SK-N-SH (cell line): ENCODE measurements around the gene TM7SF3. TPM values are rescaled to one million over a fixed set of nuclear protein-coding genes. Genes with fewer than 3 reads are reported as not detected.

Experiments
- CTCF ChIA-PET: fragments of 300-600, 350-600 bp; formaldehyde crosslinking; extraction: SDS; loops from one replicate; lab custom pipeline; 2021; lab: Yijun Ruan, JAX
- POLR2A ChIA-PET: fragments of 350-600 bp; sonication (Branson Sonifier 250); formaldehyde crosslinking; extraction: SDS; loops from one replicate; lab custom pipeline; 2020; ENCODE audit warnings: antibody characterized with exemption, inconsistent platforms; lab: Yijun Ruan, JAX
- DNase-seq: peaks from one replicate; pipeline ENCODE4 v3.0.0; 2012
- H2AFZ ChIP-seq: fragments of 200-600 bp; sonication (generic); 2 replicates; pipeline ENCODE4 v1.8.1; 2016; ENCODE audit warnings: antibody characterized with exemption, mild to moderate bottlenecking, low read depth
- H3F3A ChIP-seq: fragments of 200-600 bp; sonication (generic); replicated peaks from 2 replicates; pipeline ENCODE3; 2016; ENCODE audit warnings: antibody characterized with exemption, mild to moderate bottlenecking; ENCODE audit not compliant: insufficient read depth
- H3K27ac ChIP-seq, 2 experiments: fragments of 200-500 bp in 1 of 2; fragments of 200-600 bp in 1 of 2; sonication (Bioruptor generic) in 1 of 2; sonication (generic), shearing (Covaris generic) in 1 of 2; 2 replicates each; pipeline versions ENCODE4 v1.5.1 to v1.6.1; 2014 to 2016; ENCODE audit warnings: low read depth in 2 of 2, inconsistent platforms in 1 of 2, low read length in 1 of 2, mild to moderate bottlenecking in 1 of 2, mixed read lengths in 1 of 2
- H3K27me3 ChIP-seq: fragments of 200-600 bp; sonication (generic), shearing (Covaris generic); 2 replicates; pipeline ENCODE4 v1.6.1; 2016; ENCODE audit warnings: mixed run types; ENCODE audit not compliant: insufficient read depth
- H3K36me3 ChIP-seq, 2 experiments: fragments of 200-500 bp in 1 of 2; fragments of 200-600 bp in 1 of 2; sonication (Bioruptor generic) in 1 of 2; sonication (generic) in 1 of 2; replicated peaks in 1 of 2; 2 replicates each; pipeline versions ENCODE3 to v1.5.1; 2014 to 2016; ENCODE audit warnings: low read length in 1 of 2, mild to moderate bottlenecking in 1 of 2; ENCODE audit not compliant: insufficient read depth in 2 of 2, control insufficient read depth in 1 of 2
- H3K4me1 ChIP-seq, 2 experiments: fragments of 200-500 bp in 1 of 2; fragments of 200-600 bp in 1 of 2; sonication (Bioruptor generic) in 1 of 2; sonication (generic), shearing (Covaris generic) in 1 of 2; 2 replicates each; pipeline versions ENCODE4 v1.5.1 to v1.6.1; 2014 to 2016; ENCODE audit warnings: low read depth in 1 of 2, low read length in 1 of 2, mixed run types in 1 of 2; ENCODE audit not compliant: insufficient read depth in 2 of 2, control insufficient read depth in 1 of 2
- H3K4me2 ChIP-seq: fragments of 200-600 bp; sonication (generic), shearing (Covaris generic); 2 replicates; pipeline ENCODE4 v1.6.1; 2017; ENCODE audit warnings: mixed run types
- H3K4me3 ChIP-seq, 2 experiments: fragments of 200-500 bp in 1 of 2; fragments of 200-600 bp in 1 of 2; sonication (Bioruptor generic) in 1 of 2; sonication (generic), shearing (Covaris generic) in 1 of 2; 2 replicates each; pipeline versions ENCODE4 v1.5.1 to v1.8.1; 2014 to 2016; ENCODE audit warnings: low read depth in 2 of 2, inconsistent platforms in 1 of 2, low read length in 1 of 2, mild to moderate bottlenecking in 1 of 2, mixed read lengths in 1 of 2, moderate library complexity in 1 of 2
- H3K79me2 ChIP-seq: fragments of 200-600 bp; sonication (generic); 2 replicates; pipeline ENCODE4 v1.8.1; 2017; ENCODE audit warnings: mild to moderate bottlenecking; ENCODE audit not compliant: insufficient read depth
- H3K9ac ChIP-seq: fragments of 200-600 bp; sonication (generic); 2 replicates; pipeline ENCODE4 v1.6.1; 2017; ENCODE audit warnings: mixed run types
- H3K9me2 ChIP-seq: fragments of 200-600 bp; sonication (generic); 2 replicates; pipeline ENCODE4 v1.6.1; 2017; ENCODE audit warnings: mixed run types
- H3K9me3 ChIP-seq: fragments of 200-600 bp; sonication (generic); 2 replicates; pipeline ENCODE4 v1.6.1; 2017; ENCODE audit warnings: mixed run types, mild to moderate bottlenecking, moderate library complexity
- H4K20me1 ChIP-seq: fragments of 200-600 bp; sonication (generic); 2 replicates; pipeline ENCODE4 v1.6.1; 2017; ENCODE audit warnings: mild to moderate bottlenecking, mixed run types; ENCODE audit not compliant: insufficient read depth
- ELF1 ChIP-seq: IDR thresholded peaks from 2 replicates; pipeline ENCODE4 v1.4.0; 2012
- EP300 ChIP-seq, 2 experiments: IDR thresholded peaks; 2 replicates each; pipeline versions ENCODE4 v1.4.0 to v1.6.1; 2012; ENCODE audit warnings: borderline replicate concordance in 1 of 2, low read depth in 1 of 2, low read length in 1 of 2
- EZH2phosphoT487 ChIP-seq: fragments of 200-600 bp; sonication (generic); IDR thresholded peaks from 2 replicates; pipeline ENCODE4 v1.6.1; 2017; ENCODE audit warnings: low read depth, mixed run types, mild to moderate bottlenecking, antibody characterized with exemption, moderate library complexity, borderline replicate concordance
- FOSL2 ChIP-seq: IDR thresholded peaks from 2 replicates; pipeline ENCODE4 v1.4.0; 2012; ENCODE audit warnings: low read depth, mild to moderate bottlenecking, moderate library complexity, borderline replicate concordance
- FOXJ3 ChIP-seq: sonication (generic); formaldehyde crosslinking; IDR thresholded peaks from 2 replicates; pipeline ENCODE4 v1.5.1; 2020; ENCODE audit warnings: mild to moderate bottlenecking, missing genetic modification reagents
- GABPA ChIP-seq: IDR thresholded peaks from 2 replicates; pipeline ENCODE4 v1.4.0; 2012; ENCODE audit warnings: low read depth, mild to moderate bottlenecking
- JUND ChIP-seq: IDR thresholded peaks from 2 replicates; pipeline ENCODE4 v1.4.0; 2012
- MEF2A ChIP-seq: IDR thresholded peaks from 2 replicates; pipeline ENCODE4 v1.4.0; 2012; ENCODE audit warnings: low read depth, borderline replicate concordance
- MXI1 ChIP-seq: IDR thresholded peaks from 2 replicates; pipeline ENCODE4 v1.6.1; 2012; ENCODE audit warnings: mild to moderate bottlenecking, low read depth, low read length, improper control_type of control experiment
- NFIC ChIP-seq: IDR thresholded peaks from 2 replicates; pipeline ENCODE4 v1.4.0; 2012; ENCODE audit warnings: borderline replicate concordance
- PBX3 ChIP-seq: IDR thresholded peaks from 2 replicates; pipeline ENCODE4; 2012
- POLR2AphosphoS5 ChIP-seq: IDR thresholded peaks from 2 replicates; pipeline ENCODE4 v1.6.1; 2012; ENCODE audit warnings: low read depth, low read length
- RAD21 ChIP-seq: IDR thresholded peaks from 2 replicates; pipeline ENCODE4 v1.6.1; 2012; ENCODE audit warnings: mild to moderate bottlenecking, low read length
- RCOR1 ChIP-seq: fragments of 150-350 bp; IDR thresholded peaks from 2 replicates; pipeline ENCODE4 v1.6.1; 2017; ENCODE audit warnings: antibody characterized with exemption, low read length
- SIN3A ChIP-seq: IDR thresholded peaks from 2 replicates; pipeline ENCODE4 v1.6.1; 2012; ENCODE audit warnings: low read depth, mild to moderate bottlenecking, low read length, moderate library complexity, borderline replicate concordance
- TAF1 ChIP-seq: IDR thresholded peaks from 2 replicates; pipeline ENCODE4 v1.6.1; 2012; ENCODE audit warnings: low read depth, mild to moderate bottlenecking, low read length, moderate library complexity, borderline replicate concordance
- TCF12 ChIP-seq: IDR thresholded peaks from 2 replicates; pipeline ENCODE4 v1.4.0; 2012
- TEAD4 ChIP-seq: IDR thresholded peaks from 2 replicates; pipeline ENCODE4 v1.4.0; 2012; ENCODE audit warnings: mild to moderate bottlenecking, borderline replicate concordance; ENCODE audit not compliant: insufficient read depth
- USF2 ChIP-seq: fragments of 150-350 bp; IDR thresholded peaks from 2 replicates; pipeline ENCODE4 v1.6.1; 2017; ENCODE audit warnings: antibody characterized with exemption, low read length, low read depth, borderline replicate concordance
- YY1 ChIP-seq: IDR thresholded peaks from 2 replicates; pipeline ENCODE4 v1.4.0; 2012; ENCODE audit warnings: low read depth, mild to moderate bottlenecking
- WGBS: methylation state at CpG from one replicate; pipeline ENCODE4 v1.1.6; 2017; ENCODE audit warnings: low lambda C conversion rate; 5-methylcytosine and 5-hydroxymethylcytosine counted together
- polyA plus RNA-seq, 3 experiments: library from polyadenylated mRNA; depleted of rRNA; stranded (reverse); fragments of >200 nt; gene quantifications; 2 replicates each; pipeline ENCODE4 v1.2.3, GENCODE V29; 2012

Gene TM7SF3
- polyA plus RNA-seq, 1 of the 3 experiments (the other 2 are of a cell fraction), result 72.1 TPM

GRCh38 chr12:26995706-26996105 lies 18.5 kb downstream of the TM7SF3 start:
- Histone ChIP-seq H3F3A (no peaks in the 10 kb centered on the region), H3K79me2 (no peaks in the 10 kb centered on the region), H2AFZ (no peak overlapping the region), H3K4me3 (no peak overlapping the region), H3K27me3 (no peaks in the 10 kb centered on the region), H4K20me1 (no peaks in the 10 kb centered on the region)
- TF ChIP-seq USF2, result no peak
- no peak for TF ChIP-seq ELF1
- no peak for TF ChIP-seq GABPA
- no peak for TF ChIP-seq FOXJ3 (CRISPR knock-in tag)
- TF ChIP-seq TEAD4, result no peak
- no peak for TF ChIP-seq JUND
- TF ChIP-seq SIN3A, result no peak
- TF ChIP-seq MXI1, result no peak
- no peak for TF ChIP-seq NFIC
- TF ChIP-seq PBX3, result no peak
- no peak for TF ChIP-seq RCOR1
- TF ChIP-seq, all 33 proteins: peak for 0
- POLR2A ChIA-PET, result no interaction called here
- Histone ChIP-seq H3K9ac (no peak overlapping the region), H3K27ac (no peak overlapping the region), H3K4me2 (no peak overlapping the region), H3K9me3 (no peaks in the 10 kb centered on the region), H3K4me1 (no peaks in the 10 kb centered on the region), H3K36me3 (peaks cover 31 to 47% of the 10 kb centered on the region in 2 experiments), H3K9me2 (no peaks in the 10 kb centered on the region)
- no peak for DNase-seq
- 91% methylated on average over 2 of the region's 2 CpGs for WGBS
- CTCF ChIA-PET, result no interaction called here

GRCh38 chr12:26994109-26994508 lies 20.1 kb downstream of the TM7SF3 start:
- no peaks in the 10 kb centered on the region for H3K4me1 ChIP-seq
- WGBS, result 91% methylated on average over 1 of the region's 1 CpG
- POLR2A ChIA-PET, result no interaction called here

More at GRCh38 chr12:26994109-26994508, 20.1 kb downstream of the TM7SF3 start:
- H3K27ac ChIP-seq, result no peak overlapping the region
- no peak for DNase-seq
- H3K4me2 ChIP-seq, result no peak overlapping the region
- no peaks in the 10 kb centered on the region for H3K27me3 ChIP-seq
- no peak overlapping the region for H2AFZ ChIP-seq
- no peaks in the 10 kb centered on the region for H3K9me3 ChIP-seq
- peaks cover 28 to 51% of the 10 kb centered on the region in 2 experiments for H3K36me3 ChIP-seq
- TF ChIP-seq TEAD4 (no peak), RAD21 (no peak), USF2 (no peak), YY1 (no peak), FOXJ3 (CRISPR knock-in tag) (no peak), TAF1 (no peak), MEF2A (no peak), TCF12 (no peak), EP300 (IDR thresholded peaks at IDR 0.05; ENCODE audit: borderline replicate concordance in 1 of 2, low read depth in 1 of 2, low read length in 1 of 2) (no peak), JUND (no peak), EZH2phosphoT487 (no peak), POLR2AphosphoS5 (no peak), FOSL2 (no peak)
- TF ChIP-seq, all 33 proteins: peak for 0
- H4K20me1 ChIP-seq, result no peaks in the 10 kb centered on the region
- CTCF ChIA-PET, result interaction anchor here (1.3 kb wide), 1 partner anchor 20 kb away, joined by 7 read pairs; the partner anchor contains the start of gene TM7SF3
- H3K9me2 ChIP-seq, result no peaks in the 10 kb centered on the region
- no peaks in the 10 kb centered on the region for H3F3A ChIP-seq
- H3K4me3 ChIP-seq, result no peak overlapping the region
- no peaks in the 10 kb centered on the region for H3K79me2 ChIP-seq
- no peak overlapping the region for H3K9ac ChIP-seq
